ENCODE data around the gene FDXR. TPM values are rescaled to one million over a fixed set of nuclear protein-coding genes. Genes with fewer than 3 reads are reported as not detected.

The FDXR gene
- total and polyA plus RNA-seq, 2 of the 8 experiments (the other 6 are each of a cell fraction or from before 2014, with no cell fraction given) = 24.2 to 31.4 TPM

- Histone ChIP-seq H2BK12ac (ENCODE audit: low read depth, low read length) (no peak overlapping the region), H3K9ac (replicated peaks in 1 of 4; ENCODE audit: extremely low read depth in 1 of 4, low read depth in 3 of 4, low read length in 3 of 4) (no peak overlapping the region), H2BK15ac (ENCODE audit: low read length) (no peak overlapping the region), H3K27me3 (replicated peaks in 1 of 4; ENCODE audit: control insufficient read depth in 3 of 4, extremely low read depth in 1 of 4, insufficient read depth in 3 of 4, low read length in 3 of 4) (peaks cover 0 to 3% (median 0%) of the 10 kb centered on the region in 4 experiments; a peak in 2 of 7 replicates), H2BK20ac (ENCODE audit: low read length) (no peak overlapping the region), H4K8ac (ENCODE audit: extremely low read depth, insufficient read depth, low read length) (no peak overlapping the region), H3K4me2 (ENCODE audit: insufficient read depth in 1 of 2, low read depth in 2 of 2, low read length in 2 of 2) (no peak overlapping the region), H3K79me1 (ENCODE audit: low read depth, low read length) (peaks cover 7% of the 10 kb centered on the region; the same call in 1 of the 2 replicates), H3K4ac (replicated peaks; ENCODE audit: insufficient read length, low read depth, low read length) (no peak overlapping the region), H3K18ac (ENCODE audit: extremely low read depth, low read length) (no peak overlapping the region), H3K23me2 (ENCODE audit: low read depth, low read length) (peaks cover 10% of the 10 kb centered on the region), H2AK5ac (ENCODE audit: low read depth, low read length) (no peak overlapping the region), H4K20me1 (replicated peaks in 1 of 2; ENCODE audit: control insufficient read depth in 1 of 2, insufficient read depth in 2 of 2, low read length in 2 of 2) (peaks cover 1 to 4% of the 10 kb centered on the region in 2 experiments), H3K23ac (ENCODE audit: insufficient read length) (no peak overlapping the region), H4K5ac (ENCODE audit: insufficient read length, low read depth, low read length) (no peak overlapping the region), H3K14ac (ENCODE audit: insufficient read length) (no peak overlapping the region), H3K4me3 (ENCODE audit: extremely low read depth in 1 of 4, insufficient read depth in 2 of 4, low read depth in 3 of 4, low read length in 4 of 4) (no peak overlapping the region), H3K9me3 (ENCODE audit: insufficient read depth in 2 of 2, low read depth in 1 of 2, low read length in 1 of 2) (no peaks in the 10 kb centered on the region), H2BK5ac (ENCODE audit: low read depth, low read length) (no peak overlapping the region), H3K56ac (replicated peaks; ENCODE audit: insufficient read length, low read depth, low read length) (no peak overlapping the region), H2AFZ (ENCODE audit: low read length) (no peak overlapping the region), H4K91ac (replicated peaks; ENCODE audit: insufficient read length, low read length) (no peak overlapping the region), H3K36me3 (ENCODE audit: control insufficient read depth in 2 of 4, insufficient read depth in 4 of 4, low read length in 3 of 4) (peaks cover 0 to 3% (median 0%) of the 10 kb centered on the region in 4 experiments; a peak in 2 of 8 replicates), H3K4me1 (replicated peaks in 1 of 4; ENCODE audit: control insufficient read depth in 3 of 4, insufficient read depth in 4 of 4, low read length in 3 of 4) (peaks cover 0 to 11% (median 6%) of the 10 kb centered on the region in 4 experiments; a peak in 6 of 7 replicates), H3K79me2 (ENCODE audit: control insufficient read depth in 1 of 2, insufficient read depth in 2 of 2, low read length in 2 of 2) (no peaks in the 10 kb centered on the region; a peak in 1 of 4 replicates), H2BK120ac (replicated peaks; ENCODE audit: low read depth, low read length) (no peak overlapping the region), H3K27ac (ENCODE audit: low read depth, low read length) (no peak overlapping the region)
- WGBS, 2 experiments (ENCODE audit: extremely low coverage in 1 of 2, insufficient coverage in 1 of 2, insufficient read length in 1 of 2, insufficient replicate concordance in 2 of 2, low coverage in 1 of 2, low lambda C conversion rate in 2 of 2, missing lambda C conversion rate in 1 of 2) = 86% methylated on average over 6 of the region's 6 CpGs; no CpG with 5 or more reads in 1 of the 2 experiments
- no peak for FAIRE-seq
- CTCF ChIA-PET (ENCODE audit: partially characterized antibody) = interaction anchor here (0.8 to 81.0 kb wide), 6 partner anchors 12 to 198 kb away, joined by 3 to 2981 read pairs (median 40); partner anchors contain the start of genes GRIN2C, NAT9, OTOP2 and USH1G
- no peak for DNase-seq (ENCODE audit: low read depth in 1 of 2, low spot score in 2 of 2)
- POLR2A ChIA-PET (ENCODE audit: partially characterized antibody) = interaction anchor here (1.0 to 1.2 kb wide), 2 partner anchors 22 to 77 kb away, joined by 3 read pairs; no protein-coding TSS in a partner anchor
- TF ChIP-seq HDAC6 (IDR thresholded peaks at IDR 0.05; ENCODE audit: low read depth, low read length) = no peak
- TF ChIP-seq TAF7 (optimal IDR thresholded peaks at IDR 0.05; ENCODE audit: borderline replicate concordance, low read depth, low read length) = no peak
- no peak for TF ChIP-seq POU5F1 (IDR thresholded peaks at IDR 0.05; ENCODE audit: low read depth, low read length)
- TF ChIP-seq BACH1 (IDR thresholded peaks at IDR 0.05; ENCODE audit: low read length) = no peak
- no peak for TF ChIP-seq ATF2 (IDR thresholded peaks at IDR 0.05; ENCODE audit: low read length)
- TF ChIP-seq SUZ12 (IDR thresholded peaks at IDR 0.05; ENCODE audit: low read length) = no peak
- no peak for TF ChIP-seq FOSL1 (IDR thresholded peaks at IDR 0.05; ENCODE audit: insufficient read depth, low read depth, low read length)
- TF ChIP-seq CTCF (IDR thresholded peaks at IDR 0.05; ENCODE audit: control extremely low read depth in 1 of 3, insufficient read depth in 1 of 3, low read depth in 1 of 3, low read length in 3 of 3) = no peak
- TF ChIP-seq CEBPB (IDR thresholded peaks at IDR 0.05; ENCODE audit: low read depth, low read length) = no peak
- no peak for TF ChIP-seq SP4 (IDR thresholded peaks at IDR 0.05; ENCODE audit: low read length)
Measured at GRCh38 chr17:74868908-74869255, 3.9 kb downstream of the FDXR start.

Measured in H1 (cell line).